K562 (cell line): ENCODE measurements around the gene NFATC2. TPM values are rescaled to one million over a fixed set of nuclear protein-coding genes. Genes with fewer than 3 reads are reported as not detected.
A peak's percentile ranks its signal among the peaks of the same experiment; 100 is the strongest.

Source experiments
- ATAC-seq: fragments of 200-7000 bp; cut with Tn5 transposase; 3 replicates; pipeline ENCODE4 v1.9.1; 2020; ENCODE audit warnings: moderate library complexity
- BruUV-seq: library from RNA; stranded (reverse); fragments of 400-500 nt; replicated peaks from 2 replicates; lab custom pipeline; 2021; lab: Mats Ljungman, UMichigan
- CTCF ChIA-PET: fragments of 300-600 bp; formaldehyde crosslinking; extraction: SDS; loops from one replicate; lab custom pipeline; 2021; ENCODE audit warnings: low intra/inter-chr PET ratio; lab: Yijun Ruan, JAX
- POLR2A ChIA-PET: fragments of 300-600, 350-650 bp; sonication (Branson Sonifier 250); formaldehyde crosslinking; extraction: SDS; loops from one replicate; lab custom pipeline; 2021; ENCODE audit warnings: antibody characterized with exemption, inconsistent platforms; lab: Yijun Ruan, JAX
- DNase-seq, 4 experiments: peaks; one replicate each; pipeline versions ENCODE4 v3.0.0 to v3.0.0-alpha.2; 2011 to 2018; ENCODE audit warnings: low spot score in 3 of 4, mixed read lengths in 3 of 4; ENCODE audit errors: extremely low read depth in 1 of 4
- FAIRE-seq: peaks from 2 replicates; lab custom pipeline; 2011; peaks lifted over from hg19 to GRCh38; lab: Jason Lieb, UNC
- H2AFZ ChIP-seq: 2 replicates; pipeline ENCODE4 v1.6.0; 2011; ENCODE audit warnings: low read depth, low read length, control low read depth, inconsistent platforms
- H3K27ac ChIP-seq: fragments of 200-600 bp; 3 replicates; pipeline ENCODE4 v1.8.0; 2011; ENCODE audit warnings: low read depth, mild to moderate bottlenecking, control low read depth, inconsistent platforms, low read length, moderate library complexity, mixed read lengths; ENCODE audit errors: extremely low read depth
- H3K27me3 ChIP-seq, 2 experiments: fragments of 300-600 bp in 1 of 2; 2 replicates in 1 of 2; 3 replicates in 1 of 2; pipeline versions ENCODE4 v1.6.0 to v1.8.0; 2011; ENCODE audit warnings: inconsistent platforms in 2 of 2, low read length in 2 of 2, mild to moderate bottlenecking in 1 of 2, mixed read lengths in 1 of 2, moderate library complexity in 1 of 2; ENCODE audit not compliant: control insufficient read depth in 2 of 2, insufficient read depth in 2 of 2
- H3K36me3 ChIP-seq: fragments of 300-600 bp; 3 replicates; pipeline ENCODE4 v1.8.0; 2011; ENCODE audit warnings: mild to moderate bottlenecking, low read length, inconsistent platforms; ENCODE audit not compliant: control insufficient read depth, insufficient read depth
- H3K4me1 ChIP-seq, 2 experiments: fragments of 200-600 bp in 1 of 2; replicated peaks in 1 of 2; 2 replicates in 1 of 2; 3 replicates in 1 of 2; pipeline versions ENCODE4 v1.5.1 to v1.8.0; 2011; ENCODE audit warnings: inconsistent platforms in 2 of 2, low read length in 2 of 2, mild to moderate bottlenecking in 1 of 2, mixed read lengths in 1 of 2, moderate library complexity in 1 of 2; ENCODE audit not compliant: control insufficient read depth in 2 of 2, insufficient read depth in 2 of 2
- H3K4me2 ChIP-seq: 2 replicates; pipeline ENCODE4 v1.6.1; 2011; ENCODE audit warnings: low read length, control low read depth, inconsistent platforms, mixed read lengths; ENCODE audit not compliant: insufficient read depth
- H3K4me3 ChIP-seq: fragments of 200-600 bp; sonication (generic), shearing (Covaris generic); 2 replicates; pipeline ENCODE4 v1.5.1; 2016; ENCODE audit warnings: control low read depth, inconsistent platforms
- H3K79me2 ChIP-seq: fragments of 200-600 bp; 3 replicates; pipeline ENCODE4 v1.8.0; 2011; ENCODE audit warnings: low read length, inconsistent platforms; ENCODE audit not compliant: control insufficient read depth, insufficient read depth
- H3K9ac ChIP-seq, 2 experiments: 2 replicates each; pipeline versions ENCODE4 v1.6.0 to v1.6.1; 2011; ENCODE audit warnings: low read depth in 2 of 2, low read length in 2 of 2, control low read depth in 1 of 2, inconsistent platforms in 1 of 2, mild to moderate bottlenecking in 1 of 2, mixed read lengths in 1 of 2; ENCODE audit not compliant: insufficient read depth in 1 of 2
- H3K9me1 ChIP-seq: one replicate; pipeline ENCODE4 v1.6.0; 2011; ENCODE audit warnings: inconsistent platforms, mild to moderate bottlenecking, low read length, moderate library complexity; ENCODE audit not compliant: control insufficient read depth, insufficient read depth
- H3K9me3 ChIP-seq: replicated peaks from 2 replicates; pipeline ENCODE4 v1.5.1; 2011; ENCODE audit warnings: low read depth, low read length, inconsistent platforms; ENCODE audit not compliant: control insufficient read depth, insufficient read depth
- H4K20me1 ChIP-seq: replicated peaks from 2 replicates; pipeline ENCODE4 v1.6.1; 2011; ENCODE audit warnings: low read length, inconsistent platforms, mixed read lengths; ENCODE audit not compliant: control insufficient read depth, insufficient read depth
- ATF1 ChIP-seq, 2 experiments: fragments of 450-650 bp in 1 of 2; IDR thresholded peaks; 2 replicates each; pipeline ENCODE4 v1.6.1; 2016; ENCODE audit warnings: missing compliant biosample characterization in 1 of 2, missing genetic modification characterization in 1 of 2
- HDAC1 ChIP-seq, 2 experiments: fragments of 450-650 bp; IDR thresholded peaks; 2 replicates each; pipeline ENCODE4 v1.6.1; 2016 to 2017; ENCODE audit warnings: inconsistent platforms in 1 of 2, mild to moderate bottlenecking in 1 of 2, moderate library complexity in 1 of 2
- MAFG ChIP-seq: fragments of 450-650 bp; conservative IDR thresholded peaks from 2 replicates; pipeline ENCODE4 v1.6.1; 2016; ENCODE audit warnings: missing genetic modification characterization, missing compliant biosample characterization
- NFE2 ChIP-seq: IDR thresholded peaks from 2 replicates; pipeline ENCODE4 v1.6.1; 2014; ENCODE audit warnings: antibody characterized with exemption, low read depth
- NFE2L1 ChIP-seq: fragments of 450-650 bp; IDR thresholded peaks from 2 replicates; pipeline ENCODE4 v1.6.1; 2016; ENCODE audit warnings: missing genetic modification characterization, low read depth, mild to moderate bottlenecking, missing compliant biosample characterization, moderate library complexity, borderline replicate concordance
- PTRF ChIP-seq: fragments of 450-650 bp; IDR thresholded peaks from 2 replicates; pipeline ENCODE4 v1.6.1; 2016; ENCODE audit warnings: mild to moderate bottlenecking, missing genetic modification characterization, missing compliant biosample characterization
- SRSF7 ChIP-seq: fragments of 200-400 bp; formaldehyde crosslinking; optimal IDR thresholded peaks from 2 replicates; pipeline ENCODE3; 2017; ENCODE audit warnings: mild to moderate bottlenecking, low read depth, low read length
- TARDBP ChIP-seq: fragments of 450-650 bp; IDR thresholded peaks from 2 replicates; pipeline ENCODE4 v1.6.1; 2016
- ZBTB17 ChIP-seq: fragments of 450-650 bp; formaldehyde crosslinking; IDR thresholded peaks from 2 replicates; pipeline ENCODE4 v1.4.0; 2020; ENCODE audit warnings: mild to moderate bottlenecking
- ZNF263 ChIP-seq: sonication (generic); formaldehyde crosslinking; IDR thresholded peaks from 2 replicates; pipeline ENCODE4 v1.8.0; 2022; ENCODE audit warnings: mild to moderate bottlenecking, missing genetic modification reagents, borderline replicate concordance
- ZNF280B ChIP-seq: fragments of 250-450 bp; sonication (Bioruptor Pico); IDR thresholded peaks from 2 replicates; pipeline ENCODE4 v1.5.1; 2021; ENCODE audit warnings: mild to moderate bottlenecking
- WGBS: fragments of 100-300 bp; shearing (Covaris generic); methylation state at CpG from one replicate; pipeline ENCODE4 v1.1.6; 2016; ENCODE audit warnings: low coverage, mixed read lengths; ENCODE audit not compliant: insufficient coverage; ENCODE audit errors: missing lambda C conversion rate; 5-methylcytosine and 5-hydroxymethylcytosine counted together
- in situ Hi-C: fragments of 300-500 bp; cut with MboI; formaldehyde crosslinking; loops from 4 replicates; pipeline ENCODE4 v1.15.0; 2018; ENCODE audit warnings: inconsistent platforms, mixed read lengths
- intact Hi-C: fragments of 100-400 bp; cut with micrococcal nuclease; formaldehyde crosslinking; loops from 2 replicates; pipeline ENCODE4 v1.14.2; 2022
- polyA plus RNA-seq, 8 experiments: library from polyadenylated mRNA; depleted of rRNA in 4 of 8; stranded (reverse) in 5 of 8; unstranded in 3 of 8; fragments of >200 nt; fragmentation: Nextera tagmentation in 2 of 8; fragmentation: Illumina TruSeq in 1 of 8; extraction: Ambion mirVana in 2 of 8; extraction: Trizol in 1 of 8; gene quantifications; 2 replicates each; pipeline versions ENCODE4 v1.2.1 to v1.2.3, GENCODE V29; 2011 to 2014; ENCODE audit warnings: inconsistent platforms in 1 of 8, missing spikeins in 1 of 8
- total RNA-seq, 7 experiments: library from RNA; depleted of rRNA in 6 of 7; stranded (reverse); fragments of >200 nt in 6 of 7; fragmentation: Illumina TruSeq in 2 of 7; extraction: Trizol in 2 of 7; gene quantifications; 2 replicates each; pipeline versions ENCODE4 v1.2.1 to v1.2.3, GENCODE V29; 2011 to 2021; ENCODE audit warnings: low replicate concordance in 1 of 7
- TF ChIP-seq, protein P1 (sequence below): sonication (generic); formaldehyde crosslinking; IDR thresholded peaks from 2 replicates; pipeline ENCODE4 v1.8.0; 2022; ENCODE audit warnings: mild to moderate bottlenecking, missing genetic modification reagents

The NFATC2 gene
- total and polyA plus RNA-seq, 9 of the 15 experiments (the other 6 are each of a cell fraction or from before 2014, with no cell fraction given) = 1.9 to 11.2 (median 3.0) TPM

GRCh38 chr20:51363813-51364212, 178.7 kb downstream of the NFATC2 start:
- in situ Hi-C loops (no loop called here), intact Hi-C loops (no loop called here)
- no peak overlapping the region for H3K27ac ChIP-seq
- no peaks in the 10 kb centered on the region for H3K36me3 ChIP-seq
- H3K4me2 ChIP-seq = no peak overlapping the region
- no peak for FAIRE-seq
- H3K9me1 ChIP-seq = no peaks in the 10 kb centered on the region
- BruUV-seq = no TSS peak
- TF ChIP-seq NFE2L1 = 0 out of 2 replicates have a peak, but pooled peaks have one; percentile 17
- peak; percentile 67 for TF ChIP-seq MAFG (tag)
- no peak for TF ChIP-seq SRSF7
- TF ChIP-seq NFE2 = peak; percentile 30; the same call in 1 of the 2 replicates
- TF ChIP-seq, all 486 proteins: peak for 3
- H3K79me2 ChIP-seq = no peaks in the 10 kb centered on the region
- DNase-seq (no peak), ATAC-seq (no peak)
- CTCF ChIA-PET = no interaction called here
- H3K9me3 ChIP-seq = no peaks in the 10 kb centered on the region
- H3K4me1 ChIP-seq = peaks cover 0 to 12% of the 10 kb centered on the region in 2 experiments; a peak in 2 of 5 replicates
- H2AFZ ChIP-seq = no peak overlapping the region
- POLR2A ChIA-PET = no interaction called here
- H3K4me3 ChIP-seq = no peak overlapping the region
- H3K27me3 ChIP-seq = peaks cover 15 to 42% of the 10 kb centered on the region in 2 experiments; a peak in 4 of 5 replicates
- H4K20me1 ChIP-seq = no peaks in the 10 kb centered on the region
- no peak overlapping the region for H3K9ac ChIP-seq

GRCh38 chr20:51363378-51363777, 179.1 kb downstream of the NFATC2 start:
- POLR2A ChIA-PET = no interaction called here
- H3K4me2 ChIP-seq = no peak overlapping the region
- H3K9me3 ChIP-seq = no peaks in the 10 kb centered on the region
- in situ Hi-C loops (no loop called here), intact Hi-C loops (no loop called here)
- H3K36me3 ChIP-seq = no peaks in the 10 kb centered on the region
- CTCF ChIA-PET = no interaction called here
- no peak overlapping the region for H3K4me3 ChIP-seq
- H3K79me2 ChIP-seq = no peaks in the 10 kb centered on the region
- DNase-seq (no peak), ATAC-seq (no peak), FAIRE-seq (no peak)
- no peak overlapping the region for H3K27ac ChIP-seq
- BruUV-seq = no TSS peak
- no peaks in the 10 kb centered on the region for H4K20me1 ChIP-seq
- H3K27me3 ChIP-seq = peaks cover 13 to 41% of the 10 kb centered on the region in 2 experiments; a peak in 4 of 5 replicates
- 19% methylated on average over 2 of the region's 2 CpGs for WGBS
- H3K9ac ChIP-seq = no peak overlapping the region
- no peak overlapping the region for H2AFZ ChIP-seq
- H3K9me1 ChIP-seq = no peaks in the 10 kb centered on the region
- H3K4me1 ChIP-seq = peaks cover 0 to 12% of the 10 kb centered on the region in 2 experiments; a peak in 2 of 5 replicates
- TF ChIP-seq PTRF (tag) = no peak
- TF ChIP-seq, protein P1, sequence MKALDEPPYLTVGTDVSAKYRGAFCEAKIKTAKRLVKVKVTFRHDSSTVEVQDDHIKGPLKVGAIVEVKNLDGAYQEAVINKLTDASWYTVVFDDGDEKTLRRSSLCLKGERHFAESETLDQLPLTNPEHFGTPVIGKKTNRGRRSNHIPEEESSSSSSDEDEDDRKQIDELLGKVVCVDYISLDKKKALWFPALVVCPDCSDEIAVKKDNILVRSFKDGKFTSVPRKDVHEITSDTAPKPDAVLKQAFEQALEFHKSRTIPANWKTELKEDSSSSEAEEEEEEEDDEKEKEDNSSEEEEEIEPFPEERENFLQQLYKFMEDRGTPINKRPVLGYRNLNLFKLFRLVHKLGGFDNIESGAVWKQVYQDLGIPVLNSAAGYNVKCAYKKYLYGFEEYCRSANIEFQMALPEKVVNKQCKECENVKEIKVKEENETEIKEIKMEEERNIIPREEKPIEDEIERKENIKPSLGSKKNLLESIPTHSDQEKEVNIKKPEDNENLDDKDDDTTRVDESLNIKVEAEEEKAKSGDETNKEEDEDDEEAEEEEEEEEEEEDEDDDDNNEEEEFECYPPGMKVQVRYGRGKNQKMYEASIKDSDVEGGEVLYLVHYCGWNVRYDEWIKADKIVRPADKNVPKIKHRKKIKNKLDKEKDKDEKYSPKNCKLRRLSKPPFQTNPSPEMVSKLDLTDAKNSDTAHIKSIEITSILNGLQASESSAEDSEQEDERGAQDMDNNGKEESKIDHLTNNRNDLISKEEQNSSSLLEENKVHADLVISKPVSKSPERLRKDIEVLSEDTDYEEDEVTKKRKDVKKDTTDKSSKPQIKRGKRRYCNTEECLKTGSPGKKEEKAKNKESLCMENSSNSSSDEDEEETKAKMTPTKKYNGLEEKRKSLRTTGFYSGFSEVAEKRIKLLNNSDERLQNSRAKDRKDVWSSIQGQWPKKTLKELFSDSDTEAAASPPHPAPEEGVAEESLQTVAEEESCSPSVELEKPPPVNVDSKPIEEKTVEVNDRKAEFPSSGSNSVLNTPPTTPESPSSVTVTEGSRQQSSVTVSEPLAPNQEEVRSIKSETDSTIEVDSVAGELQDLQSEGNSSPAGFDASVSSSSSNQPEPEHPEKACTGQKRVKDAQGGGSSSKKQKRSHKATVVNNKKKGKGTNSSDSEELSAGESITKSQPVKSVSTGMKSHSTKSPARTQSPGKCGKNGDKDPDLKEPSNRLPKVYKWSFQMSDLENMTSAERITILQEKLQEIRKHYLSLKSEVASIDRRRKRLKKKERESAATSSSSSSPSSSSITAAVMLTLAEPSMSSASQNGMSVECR (CRISPR knock-in tag) = no peak
- TF ChIP-seq ZNF263 (CRISPR knock-in tag) = no peak
- TF ChIP-seq HDAC1 (IDR thresholded peaks at IDR 0.05) = no peak
- TF ChIP-seq ZBTB17 = no peak
- TF ChIP-seq TARDBP = no peak
- TF ChIP-seq ATF1 (CRISPR knock-in tag; IDR thresholded peaks at IDR 0.05) = no peak
- no peak for TF ChIP-seq ATF1 (tag; IDR thresholded peaks at IDR 0.05)
- TF ChIP-seq ZNF280B (CRISPR knock-in tag) = no peak
